Right renal pelvis (tissue), 4 donors: Measurements from ENCODE around the gene PTPRO. TPM values are rescaled to one million over a fixed set of nuclear protein-coding genes. Genes with fewer than 3 reads are reported as not detected.

Source experiments
- DNase-seq, 4 donors: peaks; one replicate each; pipeline ENCODE4 v3.0.0-alpha.2; 2013; ENCODE audit warnings: low read depth in 4 of 4, low spot score in 3 of 4, missing footprints in 1 of 4
- polyA plus RNA-seq, 4 donors: library from polyadenylated mRNA; unstranded; fragments of 120-200 nt; gene quantifications; one replicate each; pipeline ENCODE4 v1.2.1, GENCODE V29; 2013; ENCODE audit not compliant: insufficient read length in 4 of 4

PTPRO gene
- polyA plus RNA-seq: 100 to 1,000 TPM; 198 to 277 (median 259) TPM

- DNase-seq: peak in 3 of 4 donors; percentile 19 to 29 (median 20)
Observed at GRCh38 chr12:15322164-15323061, at the start of gene PTPRO. Gene PTPRO, plus strand, starts transcription at chr12:15322508.

GRCh38 chr12:15273896-15274295 is 48.4 kb upstream of the PTPRO start:
- no peak for DNase-seq

GRCh38 chr12:15274561-15274967 is 47.7 kb upstream of the PTPRO start:
- DNase-seq: no peak

- peak in 3 of 4 donors; percentile 35 to 53 (median 41) for DNase-seq
Observed at GRCh38 chr12:15276088-15276698, 46.1 kb upstream of the PTPRO start.

GRCh38 chr12:15278816-15279658 is 43.3 kb upstream of the PTPRO start:
- no peak for DNase-seq

- no peak for DNase-seq
Observed at GRCh38 chr12:15280930-15281329, 41.4 kb upstream of the PTPRO start.

- no peak for DNase-seq
Observed at GRCh38 chr12:15289192-15289591, 33.1 kb upstream of the PTPRO start.

- no peak for DNase-seq
Observed at GRCh38 chr12:15293731-15294130, 28.6 kb upstream of the PTPRO start.

GRCh38 chr12:15299947-15300346 is 22.4 kb upstream of the PTPRO start:
- no peak for DNase-seq

GRCh38 chr12:15304296-15304695 is 18.0 kb upstream of the PTPRO start:
- no peak for DNase-seq

GRCh38 chr12:15306605-15307004 is 15.7 kb upstream of the PTPRO start:
- DNase-seq: no peak

- DNase-seq: no peak
Observed at GRCh38 chr12:15307079-15307478, 15.2 kb upstream of the PTPRO start.

GRCh38 chr12:15318841-15319240 is 3.5 kb upstream of the PTPRO start:
- DNase-seq: no peak

GRCh38 chr12:15320881-15321280 is 1.4 kb upstream of the PTPRO start:
- DNase-seq: no peak

GRCh38 chr12:15323480-15323879 is 1.2 kb downstream of the PTPRO start:
- peak in 1 of 4 donors; percentile 5 for DNase-seq

GRCh38 chr12:15329891-15330290 is 7.6 kb downstream of the PTPRO start:
- no peak for DNase-seq

GRCh38 chr12:15334225-15334624 is 11.9 kb downstream of the PTPRO start:
- DNase-seq: no peak

- DNase-seq: no peak
Observed at GRCh38 chr12:15335959-15336358, 13.7 kb downstream of the PTPRO start.

- DNase-seq: no peak
Observed at GRCh38 chr12:15336768-15337553, 14.7 kb downstream of the PTPRO start.

- DNase-seq: no peak
Observed at GRCh38 chr12:15341371-15341770, 19.1 kb downstream of the PTPRO start.
